Fibroblast of pulmonary artery (primary cell): ENCODE measurements around the gene ABCC10.
"Not testable (repeated sequence)": the region's sequence is repeated elsewhere in the genome, so short reads cannot be mapped to it uniquely, and the experiment has no call there.

Experiments used
- DNase-seq: peaks from one replicate; pipeline ENCODE4 v3.0.0-alpha.2; 2010; ENCODE audit warnings: low read depth
- H3K4me3 ChIP-seq: replicated peaks from 2 replicates; pipeline ENCODE4 v1.5.1; 2011; ENCODE audit warnings: low read depth, mild to moderate bottlenecking, control low read depth, low read length, moderate library complexity
- CTCF ChIP-seq: IDR thresholded peaks from 2 replicates; pipeline ENCODE4 v1.5.1; 2011; ENCODE audit warnings: mild to moderate bottlenecking, control low read depth, low read length, inconsistent platforms; ENCODE audit errors: missing control alignments

Gene ABCC10

GRCh38 chr6:43396408-43397149 lies 30.8 kb upstream of the ABCC10 start:
- H3K4me3 ChIP-seq: no peak overlapping the region
- DNase-seq: no peak
- TF ChIP-seq CTCF: no peak

- no peak overlapping the region for H3K4me3 ChIP-seq
- TF ChIP-seq CTCF: no peak
These were observed 27.3 kb upstream of the ABCC10 start for GRCh38 chr6:43399932-43400487.

GRCh38 chr6:43401730-43402129 lies 25.6 kb upstream of the ABCC10 start:
- no peak for DNase-seq
- no peak overlapping the region for H3K4me3 ChIP-seq
- no peak for TF ChIP-seq CTCF

More at GRCh38 chr6:43399932-43400487, 27.3 kb upstream of the ABCC10 start:
- DNase-seq: no peak

- no peak for DNase-seq
- TF ChIP-seq CTCF: no peak
- no peak overlapping the region for H3K4me3 ChIP-seq
These were observed 24.5 kb upstream of the ABCC10 start for GRCh38 chr6:43402820-43403219.

- peak; percentile 6 for DNase-seq
- TF ChIP-seq CTCF: no peak
- H3K4me3 ChIP-seq: no peak overlapping the region
These were observed 22.0 kb upstream of the ABCC10 start for GRCh38 chr6:43405354-43405753.

- no peak for TF ChIP-seq CTCF
- no peak overlapping the region for H3K4me3 ChIP-seq
- DNase-seq: no peak
These were observed 20.0 kb upstream of the ABCC10 start for GRCh38 chr6:43407296-43407695.

GRCh38 chr6:43408259-43408658 lies 19.1 kb upstream of the ABCC10 start:
- no peak for TF ChIP-seq CTCF
- no peak for DNase-seq
- no peak overlapping the region for H3K4me3 ChIP-seq

GRCh38 chr6:43410776-43411175 lies 16.6 kb upstream of the ABCC10 start:
- not testable (repeated sequence) for H3K4me3 ChIP-seq, DNase-seq
